GM12873 (cell line): ENCODE results near the gene FTH1.

Experiments used
- CTCF ChIP-seq: IDR thresholded peaks from 2 replicates; pipeline ENCODE4 v1.5.1; 2012; ENCODE audit warnings: low read depth, mild to moderate bottlenecking, moderate library complexity, low read length, control low read depth; ENCODE audit not compliant: insufficient read depth; ENCODE audit errors: missing control alignments

Gene FTH1

DNA sequence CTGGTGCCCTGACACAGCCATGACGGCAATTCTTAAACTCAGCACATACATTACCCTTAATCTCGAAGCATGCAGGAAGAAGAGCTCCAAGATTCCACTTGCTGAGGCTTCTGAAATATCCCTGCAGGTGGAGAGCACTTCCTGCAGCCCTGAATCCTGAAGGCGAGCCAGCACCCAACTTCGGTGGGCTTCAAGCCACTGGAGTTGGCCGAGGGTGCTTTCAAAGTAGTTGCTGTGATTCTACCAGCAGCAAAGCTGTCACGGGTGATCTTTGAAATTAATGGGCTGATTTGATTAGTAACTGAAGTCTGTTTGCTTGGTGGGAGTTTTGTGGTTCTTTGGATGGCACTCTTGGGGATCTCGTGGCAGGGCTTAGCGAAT lies 9.0 kb upstream of the FTH1 start:
- TF ChIP-seq CTCF: no peak

DNA sequence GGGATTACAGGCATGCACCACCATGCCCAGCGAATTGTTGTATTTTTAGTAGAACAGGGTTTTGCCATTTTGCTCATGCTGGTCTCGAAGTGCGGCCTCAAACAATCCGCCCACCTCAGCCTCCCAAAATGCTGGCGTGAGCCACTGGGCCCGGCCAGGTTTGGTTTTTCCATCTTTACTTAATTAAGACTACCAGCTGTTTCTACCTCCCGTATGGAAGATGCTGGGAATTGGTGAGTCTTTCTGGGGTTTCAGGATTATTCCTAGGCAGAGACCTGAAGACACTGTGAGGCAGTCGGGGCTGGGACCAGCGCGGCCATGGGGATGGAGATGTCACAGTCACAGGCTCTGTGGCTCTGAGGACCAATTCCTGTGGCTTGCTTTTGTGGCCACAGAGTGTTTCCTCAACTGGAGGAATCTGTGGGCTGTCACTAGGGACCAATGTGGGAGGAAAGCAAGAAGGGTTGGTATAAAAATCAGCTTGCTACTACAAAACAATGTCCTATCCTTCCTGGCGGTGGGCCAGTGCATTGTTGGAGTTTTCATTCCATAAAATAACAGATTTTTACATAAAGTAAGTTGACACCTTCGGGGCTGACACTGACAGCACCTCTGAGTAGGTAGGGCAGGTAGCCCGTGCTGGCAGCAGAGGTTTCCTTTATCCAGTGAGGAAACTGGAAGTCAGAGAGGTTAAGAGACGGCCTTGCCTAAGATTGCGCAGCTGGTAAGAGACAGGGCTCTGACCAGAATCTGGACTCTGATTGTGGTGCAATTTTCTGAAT lies 8.4 kb upstream of the FTH1 start:
- TF ChIP-seq CTCF: no peak

DNA sequence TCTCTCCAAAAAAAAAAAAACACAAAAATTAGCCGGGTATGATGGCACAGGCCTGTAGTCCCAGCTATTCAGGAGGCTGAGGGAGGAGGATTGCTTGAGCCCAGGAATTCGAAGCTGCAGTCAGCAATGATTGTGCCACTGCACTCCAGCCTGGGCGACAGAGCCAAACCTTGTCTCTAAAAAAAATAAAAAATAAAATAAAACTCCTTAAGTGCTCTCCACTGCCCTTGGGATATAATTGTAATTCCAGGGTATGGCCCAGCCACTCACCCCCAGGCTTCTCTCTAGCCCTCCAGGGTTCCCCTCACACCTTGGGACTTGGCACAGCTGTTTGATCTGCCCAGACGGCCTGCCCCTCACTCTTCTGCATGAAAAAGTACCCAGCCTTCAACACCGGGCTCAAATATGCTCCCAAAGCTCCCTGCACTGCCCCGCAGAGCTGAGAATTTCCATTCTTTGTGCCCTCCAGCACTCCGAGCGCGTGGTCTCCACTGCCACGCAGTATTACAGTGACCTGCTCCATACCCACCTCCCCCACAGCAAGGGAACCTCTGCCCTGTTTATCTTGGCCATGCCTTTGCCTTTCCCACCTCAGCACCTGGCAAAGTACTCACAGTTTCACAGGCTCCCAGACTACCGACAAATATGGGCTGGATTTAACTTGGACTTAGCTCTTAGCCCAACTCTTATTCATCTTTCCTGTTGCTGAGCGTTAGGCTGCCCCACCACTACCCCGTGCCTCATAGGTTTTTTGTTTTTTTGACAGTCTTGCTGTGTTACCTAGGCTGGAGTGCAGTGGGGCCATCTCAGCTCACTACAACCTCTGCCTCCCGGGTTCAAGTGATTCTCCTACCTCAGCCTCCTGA lies 7.6 kb upstream of the FTH1 start:
- TF ChIP-seq CTCF: no peak

DNA sequence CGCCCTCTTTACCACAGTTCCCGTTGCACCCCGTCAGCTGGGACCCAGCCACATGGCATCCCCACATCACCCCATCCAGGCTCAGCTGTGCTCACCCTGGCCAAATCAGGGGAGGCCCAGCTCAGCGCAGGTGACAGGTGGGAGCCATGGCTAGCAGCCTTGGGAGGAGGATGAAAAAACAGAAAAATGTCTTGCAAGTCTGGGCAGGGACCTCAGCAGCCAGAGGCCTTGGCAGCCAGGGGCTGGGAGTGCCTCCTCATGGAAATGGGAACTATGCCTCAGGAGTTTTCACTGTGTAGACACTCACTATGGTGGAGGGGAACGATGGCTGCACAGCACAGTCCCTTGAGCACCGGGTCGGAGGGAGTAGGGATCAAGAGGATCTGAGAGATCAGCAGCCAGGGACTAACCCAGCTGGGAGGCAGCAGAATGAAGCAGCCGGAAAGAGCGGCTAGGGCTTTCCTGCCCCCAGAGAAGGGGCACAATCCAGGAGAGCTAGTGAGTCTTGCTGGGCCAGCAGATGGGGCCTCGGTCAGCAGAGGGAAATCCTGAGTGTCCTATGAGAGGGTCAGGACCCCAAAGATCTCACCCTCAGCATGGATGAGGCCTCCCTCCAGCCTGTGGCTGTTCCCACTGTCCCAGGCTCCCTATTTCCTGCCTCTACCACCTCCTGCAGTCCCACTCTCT lies 6.2 kb upstream of the FTH1 start:
- TF ChIP-seq CTCF: no peak

DNA sequence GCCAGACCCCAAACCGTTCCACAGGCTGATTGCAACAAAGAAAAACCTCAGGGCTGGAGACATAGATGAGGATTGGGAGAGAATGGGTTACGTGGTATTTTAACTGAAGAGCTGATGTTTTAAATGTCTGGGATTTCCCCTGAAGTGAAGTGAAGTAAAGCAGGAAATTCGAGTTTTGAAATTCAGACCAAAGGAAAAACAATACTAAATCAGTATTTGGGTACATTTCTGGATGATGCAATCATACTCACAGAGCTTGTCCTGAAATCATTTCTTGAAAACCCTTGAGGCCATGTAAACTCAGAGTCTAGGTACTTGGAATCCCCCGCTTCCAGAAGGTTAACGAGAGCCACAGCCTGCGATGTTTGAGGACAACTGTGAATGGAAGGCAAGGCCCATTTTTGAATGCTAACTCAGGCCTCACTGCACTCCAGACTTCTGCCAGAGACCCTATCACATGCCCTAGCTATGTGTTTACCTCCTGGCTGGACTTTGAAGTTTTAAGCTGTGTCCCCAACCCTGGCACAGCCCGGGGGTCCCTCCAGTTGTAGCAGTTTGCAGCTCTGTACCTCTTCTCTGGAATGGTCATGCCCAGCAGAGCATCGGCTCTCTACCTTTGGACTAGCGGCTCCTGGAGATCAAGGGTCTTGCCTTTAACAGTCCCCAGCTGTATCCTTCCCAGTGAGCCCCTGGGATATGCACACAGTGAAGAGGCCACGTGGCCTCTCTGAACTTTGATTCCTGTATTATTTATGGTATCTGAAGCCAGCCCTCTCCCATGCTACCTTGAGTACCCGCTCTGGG lies 5.4 kb upstream of the FTH1 start:
- TF ChIP-seq CTCF: no peak

DNA sequence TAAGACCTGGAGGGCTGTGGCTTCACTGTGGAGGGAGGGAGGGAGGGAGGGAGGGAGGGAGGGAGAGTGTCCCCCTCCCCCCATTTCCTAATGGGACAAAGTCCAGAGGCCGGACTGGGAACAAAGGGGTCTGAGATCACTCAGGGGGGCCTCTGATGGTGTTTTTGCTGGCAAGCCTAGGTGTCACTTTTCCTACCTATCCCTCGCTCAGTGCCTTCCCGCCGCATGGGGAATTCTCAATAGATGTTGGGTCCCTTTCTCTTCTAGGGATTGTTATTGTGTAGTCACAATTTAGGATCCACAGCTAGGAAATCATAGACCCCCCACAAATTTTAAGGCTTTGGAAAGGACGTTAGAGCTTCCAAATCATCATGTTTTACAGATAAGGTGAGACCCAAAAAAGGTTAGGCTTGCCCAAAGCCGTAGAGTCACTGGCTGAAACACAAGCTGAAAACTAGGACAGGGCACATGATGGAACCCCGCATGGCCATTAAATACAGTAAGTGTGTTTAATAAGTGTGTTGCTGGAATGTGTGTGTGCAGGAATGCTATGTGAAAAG lies 4.8 kb upstream of the FTH1 start:
- no peak for TF ChIP-seq CTCF
